GM19372 (cell line): ENCODE measurements around the gene KIAA0825.

ENCODE experiments used
- ATAC-seq: cut with Tn5 transposase; IDR thresholded peaks from one replicate; pipeline ENCODE4 v1.9.1; 2021; ENCODE audit warnings: mild to moderate bottlenecking, low read depth, moderate library complexity; ENCODE audit not compliant: unreplicated experiment

The KIAA0825 gene

DNA sequence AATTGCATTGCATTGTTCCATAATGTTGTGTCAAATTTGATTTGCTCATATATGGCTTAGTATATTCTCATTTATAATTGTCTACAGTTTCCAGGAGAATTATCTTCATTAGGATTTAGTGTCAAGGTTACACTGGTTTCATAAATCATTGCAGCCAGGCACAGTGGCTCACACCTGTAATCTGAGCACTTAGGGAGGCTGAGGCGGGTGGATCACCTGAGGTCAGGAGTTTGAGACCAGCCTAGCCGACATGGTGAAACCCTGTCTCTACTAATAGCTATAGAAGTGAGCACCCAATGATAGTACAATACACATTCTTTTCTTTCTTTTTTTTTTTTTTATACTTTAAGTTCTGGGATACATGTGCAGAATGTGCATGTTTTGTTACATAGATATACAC is 282.5 kb downstream of the KIAA0825 start:
- no peak for ATAC-seq

DNA sequence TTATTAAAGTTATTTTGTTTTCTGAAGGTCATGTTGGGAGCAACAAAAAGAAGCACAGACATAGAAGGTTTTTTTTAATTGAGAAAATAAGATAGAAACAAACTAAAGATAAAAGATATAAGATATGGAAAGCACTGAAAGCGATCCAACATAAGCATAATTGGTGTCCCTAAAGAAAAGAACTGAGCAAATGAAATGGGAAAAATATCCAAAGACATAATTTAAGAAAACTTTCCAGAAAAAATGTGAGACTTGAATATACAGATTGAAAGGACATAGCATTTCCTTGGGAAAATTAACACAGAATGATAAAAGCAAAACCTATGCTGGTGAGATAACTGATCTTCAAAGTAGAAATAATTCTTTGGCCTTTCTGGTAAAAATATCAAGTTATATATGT is 289.3 kb downstream of the KIAA0825 start:
- ATAC-seq, result no peak

- ATAC-seq, result no peak
These were observed 291.8 kb downstream of the KIAA0825 start for GRCh38 chr5:94326586-94326985.

- no peak for ATAC-seq
These were observed 301.2 kb downstream of the KIAA0825 start for GRCh38 chr5:94316916-94317838.

DNA sequence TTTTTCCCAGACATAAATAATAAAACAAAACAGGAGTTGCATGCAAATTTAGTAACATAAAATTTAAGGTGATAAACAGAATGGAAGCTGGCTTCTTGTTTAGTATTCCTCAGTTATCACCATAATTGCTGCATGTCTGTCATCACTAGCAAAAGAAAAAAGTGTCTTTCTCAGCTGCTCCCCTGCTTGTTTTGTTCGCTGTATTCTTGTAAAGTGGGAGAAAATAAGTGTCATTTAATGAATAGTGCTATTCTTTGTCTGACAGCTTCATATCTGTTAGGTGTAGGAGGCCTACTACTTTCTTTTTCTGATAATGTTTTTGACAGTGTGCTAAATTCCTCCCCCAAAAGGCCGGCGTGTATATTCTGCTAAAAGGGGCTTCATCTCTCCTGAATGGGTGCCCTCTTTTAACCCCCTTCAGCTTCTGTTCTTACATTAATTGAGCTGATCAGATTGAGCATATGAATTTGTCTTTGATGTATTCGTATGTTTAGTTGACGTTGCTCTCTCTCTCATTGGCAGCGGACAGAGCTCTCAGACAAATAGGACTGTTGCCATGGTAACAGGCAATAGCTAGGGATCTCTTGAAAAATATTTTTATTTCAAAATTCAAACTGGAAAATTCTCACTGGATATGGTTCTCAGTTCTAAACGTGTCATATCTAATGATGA is 303.8 kb downstream of the KIAA0825 start:
- ATAC-seq, result no peak

DNA sequence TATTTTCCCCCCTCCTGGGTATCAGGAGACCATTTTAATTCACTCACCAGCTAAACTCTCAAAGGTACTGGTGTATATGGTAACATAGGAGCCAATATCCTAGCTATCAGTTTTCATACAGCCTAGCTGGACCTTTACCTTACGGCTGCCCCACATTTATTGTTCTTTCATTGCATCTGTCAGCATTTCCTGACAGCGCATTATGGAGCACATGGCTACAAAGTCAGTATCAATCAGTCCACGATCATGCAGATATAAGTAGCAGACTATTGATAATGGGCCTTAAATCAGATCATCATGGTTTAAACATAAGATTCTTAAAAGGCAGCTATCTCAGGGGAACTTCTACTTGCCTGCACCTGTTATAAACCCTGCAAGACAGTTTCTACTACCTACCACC is 304.7 kb downstream of the KIAA0825 start:
- no peak for ATAC-seq

DNA sequence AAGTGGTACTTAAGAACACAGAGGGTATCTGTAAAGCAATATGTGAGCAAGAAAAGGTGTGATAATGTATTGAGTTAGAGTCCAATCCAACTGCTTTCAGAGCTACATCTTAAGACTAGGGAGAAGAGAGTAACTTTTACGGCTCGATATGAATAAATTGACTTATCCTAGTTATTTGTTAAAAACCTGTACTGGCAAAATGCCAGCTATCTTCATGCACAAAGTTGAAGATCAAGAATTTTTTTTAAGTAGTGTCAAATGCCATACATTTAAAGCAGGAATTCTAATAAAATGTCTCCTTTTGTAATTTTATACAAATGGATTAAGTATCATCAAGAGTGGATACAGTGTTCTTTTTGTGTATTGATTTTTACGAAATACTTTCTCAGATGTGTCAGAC is 305.2 kb downstream of the KIAA0825 start:
- no peak for ATAC-seq

- ATAC-seq, result no peak
These were observed 306.1 kb downstream of the KIAA0825 start for GRCh38 chr5:94312298-94312697.

DNA sequence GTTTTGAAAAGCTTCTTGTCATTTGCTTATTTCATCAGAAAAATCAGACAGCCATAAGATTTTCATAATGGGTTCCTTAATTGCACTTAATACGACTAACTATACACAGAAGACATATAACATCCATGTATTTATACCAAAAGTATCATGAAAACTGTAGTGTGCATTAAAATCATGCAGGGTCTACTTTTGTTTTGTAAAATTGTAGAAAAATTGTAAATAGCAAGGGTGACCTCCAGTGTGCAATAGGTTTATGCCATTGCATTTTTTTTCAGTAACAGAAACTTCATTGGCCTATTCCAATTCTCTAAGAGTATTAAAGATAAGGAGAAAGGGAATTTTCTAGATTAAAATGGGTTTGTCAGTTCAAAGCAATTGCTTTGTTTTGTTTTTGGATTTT is 307.6 kb downstream of the KIAA0825 start:
- ATAC-seq, result no peak

DNA sequence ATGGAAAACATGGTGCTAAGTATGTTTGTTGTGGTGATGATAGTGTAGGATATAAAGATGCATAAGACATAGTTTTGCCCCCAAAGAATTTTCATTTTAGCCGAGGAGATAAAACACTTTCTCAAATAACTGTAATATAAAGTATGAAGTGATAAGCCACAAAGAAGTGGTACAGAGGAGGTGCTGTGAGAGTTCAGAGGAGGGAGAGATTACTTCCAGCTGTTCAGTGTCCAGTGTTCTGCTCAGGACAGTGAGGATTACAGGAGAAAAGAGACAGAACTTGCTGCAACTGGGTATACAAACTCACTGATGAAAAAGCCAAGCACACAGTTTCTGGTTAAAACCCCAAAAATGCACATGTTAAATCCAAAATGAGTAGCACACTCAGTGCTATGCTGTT is 309.3 kb downstream of the KIAA0825 start:
- ATAC-seq, result no peak

DNA sequence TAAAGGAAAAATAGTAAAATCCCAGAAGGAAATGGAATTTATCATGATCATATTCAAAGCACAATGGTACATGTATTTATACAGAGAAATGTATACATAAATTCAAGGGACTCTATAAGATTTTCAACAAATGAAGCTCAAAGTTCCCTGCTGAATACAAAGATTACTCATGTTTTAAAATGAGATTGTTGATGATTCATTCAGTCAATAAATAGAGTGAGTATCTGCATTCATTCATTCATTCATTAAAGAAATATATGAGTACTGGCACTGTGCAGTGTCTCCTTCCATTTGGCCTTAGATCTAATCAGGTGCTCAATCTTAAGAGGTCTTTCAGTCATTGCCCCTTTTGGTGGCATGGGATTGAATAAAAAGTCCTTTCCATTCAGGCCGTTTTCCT is 310.0 kb downstream of the KIAA0825 start:
- ATAC-seq, result no peak

DNA sequence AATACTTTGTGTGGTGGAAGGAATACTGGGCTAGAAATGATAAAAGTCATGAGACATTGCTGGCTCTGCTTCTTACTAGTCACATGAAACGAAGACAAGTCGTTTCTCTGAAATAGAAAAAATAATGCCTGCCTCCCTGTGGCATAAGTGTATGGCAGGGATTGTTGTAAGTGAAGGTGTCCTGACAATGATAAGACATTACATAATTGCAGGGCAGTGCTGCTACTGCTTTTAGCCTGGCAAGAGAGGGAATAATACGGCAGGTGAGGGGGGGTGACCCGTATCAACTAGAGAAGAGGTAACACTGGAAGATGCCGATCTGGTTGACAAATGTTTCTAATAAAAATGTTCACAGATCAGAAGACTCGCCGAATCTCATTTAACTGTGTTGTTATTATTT is 314.3 kb downstream of the KIAA0825 start:
- ATAC-seq, result no peak

- ATAC-seq, result no peak
These were observed 329.5 kb downstream of the KIAA0825 start for GRCh38 chr5:94288937-94289336.

DNA sequence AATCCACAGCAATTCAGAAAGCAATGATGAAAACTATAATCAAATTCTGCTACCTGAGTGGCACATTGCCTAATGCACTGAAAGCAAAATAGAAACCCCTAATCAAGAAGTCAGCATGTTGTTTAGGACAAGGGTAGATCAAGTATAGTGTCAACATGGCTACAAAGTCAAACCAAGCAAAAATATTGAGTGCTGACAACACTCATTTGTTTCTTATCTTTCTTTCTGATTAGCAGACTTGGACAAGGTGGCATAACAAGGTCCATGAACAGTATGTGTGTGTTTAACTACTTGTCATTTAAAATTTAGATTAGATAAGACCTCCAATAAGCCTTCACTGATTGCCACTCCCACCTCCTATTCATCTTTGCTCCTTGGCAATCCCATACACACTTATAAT is 332.4 kb downstream of the KIAA0825 start:
- ATAC-seq, result no peak

DNA sequence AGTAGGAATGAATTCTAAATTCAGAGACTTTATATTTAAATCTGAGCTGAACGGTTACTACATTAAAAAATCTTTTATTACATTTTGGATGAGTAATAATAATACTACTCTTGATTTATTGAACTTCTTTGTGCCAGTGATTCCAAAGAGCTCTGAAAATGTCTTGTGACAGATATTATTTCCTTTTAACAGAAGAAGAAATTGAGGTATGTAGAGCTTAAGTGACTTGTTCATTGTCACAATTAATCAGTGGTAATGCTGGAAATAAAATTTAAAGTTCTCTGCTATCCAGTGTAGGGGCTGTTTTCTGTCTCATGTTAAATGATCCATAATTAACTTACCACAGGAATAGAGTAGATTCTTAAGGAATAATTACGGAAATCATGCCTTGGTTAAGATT is 335.3 kb downstream of the KIAA0825 start:
- ATAC-seq, result no peak

- ATAC-seq, result no peak
These were observed 337.1 kb downstream of the KIAA0825 start for GRCh38 chr5:94281236-94281801.

GRCh38 chr5:94276751-94277150 is 341.7 kb downstream of the KIAA0825 start:
- ATAC-seq, result no peak

GRCh38 chr5:94276048-94276447 is 342.4 kb downstream of the KIAA0825 start:
- ATAC-seq, result no peak

DNA sequence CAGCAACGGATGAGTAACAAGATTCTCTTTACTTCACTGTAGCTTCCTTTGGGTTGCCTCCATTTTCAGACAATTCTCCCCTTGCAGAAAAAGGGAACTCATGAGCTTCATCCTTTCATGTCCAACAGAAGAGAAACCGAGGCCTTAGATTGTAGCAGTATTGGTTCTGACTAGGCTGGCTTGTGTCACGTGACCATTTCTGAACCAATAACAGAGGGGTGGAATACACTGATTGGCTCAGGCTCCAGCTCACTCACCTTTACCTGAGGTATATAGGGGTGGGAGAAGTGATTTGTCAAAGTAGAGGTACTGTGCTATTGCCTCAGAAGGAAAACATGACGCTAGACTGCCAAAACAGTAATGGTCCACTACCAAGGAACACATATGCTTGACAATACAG is 343.7 kb downstream of the KIAA0825 start:
- no peak for ATAC-seq

GRCh38 chr5:94268226-94268625 is 350.2 kb downstream of the KIAA0825 start:
- no peak for ATAC-seq

- no peak for ATAC-seq
These were observed 351.0 kb downstream of the KIAA0825 start for GRCh38 chr5:94267350-94267899.
